Memory B cell (primary cell): ENCODE measurements around the gene SH3GLB2.

ENCODE experiments used
- ATAC-seq: fragments of 150-1000 bp; cut with Tn5 transposase; 2 replicates; pipeline ENCODE4 v1.10.0; 2021; ENCODE audit warnings: low read depth, mild to moderate bottlenecking, moderate library complexity
- DNase-seq, 2 donors: peaks; one replicate each; pipeline ENCODE4 v3.0.0; 2022; ENCODE audit warnings: low spot score in 2 of 2
- H3K27ac Mint-ChIP-seq: one replicate; pipeline ENCODE4 v1.8.0; 2022; ENCODE audit warnings: mild to moderate bottlenecking, moderate library complexity, mixed read lengths
- H3K27me3 Mint-ChIP-seq: one replicate; pipeline ENCODE4 v1.8.0; 2022; ENCODE audit warnings: mixed read lengths
- H3K36me3 Mint-ChIP-seq: one replicate; pipeline ENCODE4 v1.8.0; 2022; ENCODE audit warnings: mild to moderate bottlenecking, mixed read lengths
- H3K4me1 Mint-ChIP-seq: one replicate; pipeline ENCODE4 v1.8.0; 2022; ENCODE audit warnings: mixed read lengths
- H3K4me3 Mint-ChIP-seq: one replicate; pipeline ENCODE4 v1.8.0; 2022; ENCODE audit warnings: mild to moderate bottlenecking, moderate library complexity, mixed read lengths
- H3K9me3 Mint-ChIP-seq: one replicate; pipeline ENCODE4 v1.8.0; 2022; ENCODE audit warnings: mixed read lengths

The SH3GLB2 gene

DNA sequence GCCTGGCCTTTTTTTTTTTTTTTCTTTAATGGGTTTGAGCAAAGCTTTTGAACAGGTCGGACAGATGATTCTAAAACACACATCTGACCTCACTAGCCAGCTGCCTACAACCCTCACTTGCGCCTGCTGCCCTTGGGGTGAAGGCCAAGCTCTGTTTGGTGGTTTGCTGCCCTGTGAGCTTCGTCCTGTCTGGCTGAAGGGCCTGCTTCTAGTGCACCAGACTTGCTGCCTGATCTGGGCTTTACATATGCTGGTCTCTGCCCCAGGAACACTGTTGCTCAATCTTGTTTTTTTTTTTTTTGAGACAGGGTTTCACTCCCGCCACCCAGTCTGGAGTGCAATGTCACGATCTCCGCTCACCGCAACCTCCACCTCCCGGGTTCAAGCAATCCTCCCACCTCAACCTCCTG is 36.4 kb upstream of the SH3GLB2 start:
- Mint-ChIP-seq H3K9me3 (no peaks in the 10 kb centered on the region), H3K27ac (no peak overlapping the region), H3K27me3 (no peaks in the 10 kb centered on the region), H3K36me3 (peaks cover 8% of the 10 kb centered on the region), H3K4me1 (peaks cover 9% of the 10 kb centered on the region), H3K4me3 (no peak overlapping the region)
- DNase-seq (no peak), ATAC-seq (no peak)

- no peaks in the 10 kb centered on the region for H3K4me1 Mint-ChIP-seq
- H3K36me3 Mint-ChIP-seq: peaks cover 12% of the 10 kb centered on the region
- no peak for ATAC-seq
- no peak overlapping the region for H3K27ac Mint-ChIP-seq
- H3K9me3 Mint-ChIP-seq: no peaks in the 10 kb centered on the region
- no peak for DNase-seq
- no peaks in the 10 kb centered on the region for H3K27me3 Mint-ChIP-seq
- H3K4me3 Mint-ChIP-seq: no peak overlapping the region
Measured at GRCh38 chr9:129063061-129063460, 34.9 kb upstream of the SH3GLB2 start.

DNA sequence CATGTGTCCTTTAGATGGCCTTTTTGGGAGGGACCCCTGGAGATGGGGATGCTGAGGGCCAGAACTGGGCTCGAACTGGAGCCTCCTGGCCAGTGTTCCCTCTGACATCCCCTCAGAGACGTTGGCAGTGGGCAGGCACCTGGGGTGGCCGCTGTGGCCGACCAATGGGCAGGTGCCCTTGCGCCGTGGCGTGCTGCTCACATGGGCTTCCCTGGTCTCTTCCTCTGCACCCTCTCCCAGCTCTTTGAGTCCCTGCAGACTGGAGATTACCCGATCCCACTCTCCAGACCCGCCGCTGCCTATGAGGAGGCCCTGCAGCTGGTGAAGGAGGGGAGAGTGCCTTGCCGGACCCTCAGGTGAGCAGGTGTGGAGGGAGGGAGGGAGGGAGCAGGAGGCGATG is 32.9 kb upstream of the SH3GLB2 start:
- no peak for ATAC-seq
- no peak for DNase-seq
- H3K27ac Mint-ChIP-seq: no peak overlapping the region
- H3K27me3 Mint-ChIP-seq: no peaks in the 10 kb centered on the region
- no peaks in the 10 kb centered on the region for H3K9me3 Mint-ChIP-seq
- no peaks in the 10 kb centered on the region for H3K4me1 Mint-ChIP-seq
- H3K4me3 Mint-ChIP-seq: no peak overlapping the region
- peaks cover 12% of the 10 kb centered on the region for H3K36me3 Mint-ChIP-seq

DNA sequence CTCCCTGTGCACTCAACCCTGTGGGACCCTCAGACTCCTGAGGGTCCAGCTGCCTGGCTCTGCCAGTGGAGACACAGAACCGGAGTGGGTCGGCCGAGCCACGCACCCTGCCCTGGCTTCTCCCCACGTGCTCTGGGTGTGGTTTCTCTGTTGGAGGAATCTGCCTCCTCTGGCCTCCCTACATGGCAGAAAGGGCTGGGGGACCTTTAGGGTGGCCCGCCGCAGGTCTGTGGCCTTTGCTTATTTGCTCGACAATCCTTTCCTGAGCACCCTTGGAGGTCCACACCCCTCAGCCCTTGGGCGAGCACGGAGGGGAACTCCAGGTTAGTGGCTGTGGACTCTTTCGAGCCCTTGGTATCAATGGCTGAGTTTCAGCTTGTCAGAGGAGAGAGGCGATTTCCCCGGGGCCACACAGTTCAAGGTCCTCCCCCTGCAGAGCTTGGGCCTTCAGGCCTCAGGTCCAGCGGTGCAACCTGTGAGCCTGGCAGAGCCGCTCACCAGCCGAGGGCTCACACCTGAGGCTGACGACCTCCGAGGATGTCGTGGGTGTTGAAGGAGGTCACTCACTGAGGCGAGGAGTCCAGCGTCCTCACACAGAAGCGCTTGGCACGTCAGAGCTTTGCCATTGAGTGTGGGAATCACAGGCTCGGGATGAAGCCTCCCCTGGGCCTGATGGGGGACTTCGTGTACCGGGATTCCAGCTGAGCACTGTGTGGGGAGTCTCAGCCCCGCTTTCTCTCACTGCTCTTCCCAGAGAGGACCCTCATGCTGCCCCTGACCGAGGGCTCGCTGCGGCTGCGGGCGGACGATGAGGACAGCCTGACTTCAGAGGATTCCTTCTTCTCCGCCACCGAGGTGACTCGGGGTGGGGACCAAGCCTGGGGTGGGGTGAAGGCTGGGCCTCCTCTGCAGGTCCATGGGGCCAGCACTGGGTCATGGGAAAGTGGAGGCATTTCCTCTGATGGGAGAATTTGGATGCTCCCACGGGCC is 32.0 kb upstream of the SH3GLB2 start:
- no peak overlapping the region for H3K27ac Mint-ChIP-seq
- no peak overlapping the region for H3K4me3 Mint-ChIP-seq
- no peaks in the 10 kb centered on the region for H3K4me1 Mint-ChIP-seq
- H3K36me3 Mint-ChIP-seq: peaks cover 8% of the 10 kb centered on the region
- H3K27me3 Mint-ChIP-seq: no peaks in the 10 kb centered on the region
- H3K9me3 Mint-ChIP-seq: no peaks in the 10 kb centered on the region
- DNase-seq (no peak), ATAC-seq (no peak)

DNA sequence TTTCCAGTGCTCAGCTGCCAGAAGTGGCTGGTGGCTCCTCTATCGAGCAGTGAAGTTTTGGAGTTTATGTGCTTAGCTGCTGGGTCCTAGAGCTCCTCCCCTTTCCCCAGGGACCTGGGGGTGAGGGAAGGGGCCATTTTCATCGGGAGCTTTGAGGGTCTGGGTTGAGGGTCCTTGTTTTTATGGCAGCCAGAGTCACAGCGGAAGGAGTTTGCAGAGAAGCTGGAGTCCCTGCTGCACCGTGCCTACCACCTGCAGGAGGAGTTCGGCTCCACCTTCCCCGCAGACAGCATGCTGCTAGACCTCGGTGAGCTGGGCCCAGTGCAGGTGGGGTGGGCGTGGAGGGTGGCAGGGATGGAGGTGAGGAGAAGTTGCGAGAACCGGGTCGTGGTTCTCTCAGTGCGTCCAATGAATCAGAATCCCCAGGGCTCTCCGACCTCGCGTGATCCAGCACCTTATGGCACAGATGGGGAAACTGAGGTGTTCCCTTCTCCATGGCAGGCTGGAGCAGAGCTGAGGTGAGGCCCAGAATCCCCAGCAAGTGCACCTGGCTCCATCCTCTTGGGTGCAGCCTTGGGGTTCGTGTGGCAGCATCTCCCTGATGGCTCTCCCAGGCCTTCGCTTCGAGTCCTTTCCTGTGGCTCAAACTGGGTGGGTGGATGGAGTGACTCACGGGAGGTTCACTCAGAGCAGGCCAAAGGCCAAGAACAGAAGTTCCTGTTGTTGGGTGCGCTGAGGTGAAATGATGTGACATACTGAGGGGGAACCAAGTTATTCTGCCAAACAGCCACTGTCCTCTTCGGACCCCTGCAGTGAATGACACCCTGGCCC is 31.0 kb upstream of the SH3GLB2 start:
- H3K4me1 Mint-ChIP-seq: no peaks in the 10 kb centered on the region
- DNase-seq: no peak
- H3K27ac Mint-ChIP-seq: no peak overlapping the region
- H3K36me3 Mint-ChIP-seq: peaks cover 14% of the 10 kb centered on the region
- H3K9me3 Mint-ChIP-seq: no peaks in the 10 kb centered on the region
- ATAC-seq: no peak
- no peak overlapping the region for H3K4me3 Mint-ChIP-seq
- H3K27me3 Mint-ChIP-seq: no peaks in the 10 kb centered on the region

DNA sequence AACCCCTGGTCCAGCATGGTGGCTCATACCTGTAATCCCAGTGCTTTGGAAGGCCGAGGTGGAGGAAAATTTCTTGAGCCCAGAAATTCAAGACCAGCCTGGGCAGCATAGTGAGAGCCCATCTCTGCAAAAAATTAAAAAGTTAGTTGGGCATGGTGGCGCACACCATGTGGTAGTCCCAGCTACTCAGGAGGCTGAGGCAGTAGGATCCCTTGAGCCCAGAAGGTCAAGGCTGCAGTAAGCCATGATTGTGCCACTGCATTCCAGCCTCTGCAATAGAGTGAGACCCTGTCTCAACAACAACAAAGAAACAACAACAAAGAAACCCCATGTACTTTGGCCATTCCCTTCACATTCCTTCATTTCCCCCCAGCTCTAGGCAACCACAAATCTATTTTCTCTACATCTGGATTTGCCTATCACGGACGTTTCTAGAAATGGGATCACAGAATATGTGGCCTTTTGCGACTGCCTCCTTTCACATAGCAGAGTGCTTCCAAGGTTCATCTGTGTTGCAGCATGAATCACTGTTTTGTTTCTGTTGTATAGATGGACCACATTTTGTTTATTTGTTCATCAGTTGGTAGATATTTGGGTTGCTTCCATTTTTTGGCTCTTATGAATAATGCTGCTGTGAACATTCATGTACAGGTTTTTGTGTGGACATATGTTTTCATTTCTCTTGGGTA is 26.2 kb upstream of the SH3GLB2 start:
- Mint-ChIP-seq H3K27me3 (no peaks in the 10 kb centered on the region), H3K4me3 (no peak overlapping the region), H3K36me3 (peaks cover 10% of the 10 kb centered on the region), H3K9me3 (no peaks in the 10 kb centered on the region), H3K27ac (no peak overlapping the region), H3K4me1 (no peaks in the 10 kb centered on the region)
- no peak for DNase-seq
- no peak for ATAC-seq

DNA sequence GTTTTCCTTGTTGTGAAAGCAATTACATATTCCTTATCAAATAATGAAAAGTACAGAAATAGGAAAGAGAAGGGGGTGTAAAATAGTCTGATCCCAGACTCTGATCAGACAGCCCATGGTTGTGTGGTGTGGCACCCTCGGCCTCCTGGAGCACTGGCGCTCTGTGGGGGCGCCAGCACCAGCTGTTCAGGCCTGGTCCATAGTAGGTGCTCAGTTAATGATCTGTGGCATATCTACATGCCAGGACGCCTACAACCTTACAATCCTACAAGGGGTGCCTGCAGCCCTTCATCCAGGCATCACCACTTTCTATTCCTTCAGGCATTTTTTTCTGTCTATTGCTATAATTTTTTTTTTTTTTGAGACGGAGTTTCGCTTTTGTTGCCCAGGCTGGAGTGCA is 24.9 kb upstream of the SH3GLB2 start:
- ATAC-seq: no peak
- peaks cover 6% of the 10 kb centered on the region for H3K36me3 Mint-ChIP-seq

GRCh38 chr9:129052592-129052991 is 24.5 kb upstream of the SH3GLB2 start:
- no peak overlapping the region for H3K4me3 Mint-ChIP-seq
- DNase-seq: no peak
- ATAC-seq: no peak
- H3K36me3 Mint-ChIP-seq: peaks cover 6% of the 10 kb centered on the region
- H3K27me3 Mint-ChIP-seq: no peaks in the 10 kb centered on the region
- H3K4me1 Mint-ChIP-seq: no peaks in the 10 kb centered on the region
- no peak overlapping the region for H3K27ac Mint-ChIP-seq
- no peaks in the 10 kb centered on the region for H3K9me3 Mint-ChIP-seq

More for the DNA sequence above, 24.9 kb upstream of the SH3GLB2 start:
- H3K4me1 Mint-ChIP-seq: no peaks in the 10 kb centered on the region
- H3K27me3 Mint-ChIP-seq: no peaks in the 10 kb centered on the region
- no peaks in the 10 kb centered on the region for H3K9me3 Mint-ChIP-seq
- H3K27ac Mint-ChIP-seq: no peak overlapping the region
- no peak for DNase-seq
- no peak overlapping the region for H3K4me3 Mint-ChIP-seq

DNA sequence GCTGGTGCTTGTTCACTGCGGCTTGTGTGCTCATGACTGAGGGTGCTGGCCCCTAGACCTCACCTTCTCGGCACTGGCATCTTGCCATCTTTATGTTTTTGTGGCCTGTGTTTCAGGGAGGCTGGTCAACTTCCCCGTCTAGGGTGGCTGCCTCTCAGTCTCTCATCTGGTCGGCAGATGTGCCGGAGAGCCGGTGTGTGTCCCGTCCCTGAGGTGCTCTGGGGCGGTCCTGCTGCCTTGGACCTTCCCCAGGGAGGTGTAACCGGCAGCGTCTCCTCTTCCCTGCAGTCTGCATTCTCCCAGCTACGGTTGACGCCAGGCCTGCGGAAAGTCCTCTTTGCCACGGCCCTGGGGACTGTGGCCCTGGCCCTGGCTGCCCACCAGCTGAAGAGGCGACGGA is 13.9 kb upstream of the SH3GLB2 start:
- no peak overlapping the region for H3K27ac Mint-ChIP-seq
- no peaks in the 10 kb centered on the region for H3K27me3 Mint-ChIP-seq
- peaks cover 15% of the 10 kb centered on the region for H3K36me3 Mint-ChIP-seq
- no peak for ATAC-seq
- H3K4me3 Mint-ChIP-seq: no peak overlapping the region
- no peaks in the 10 kb centered on the region for H3K9me3 Mint-ChIP-seq
- H3K4me1 Mint-ChIP-seq: peaks cover 14% of the 10 kb centered on the region
- no peak for DNase-seq

DNA sequence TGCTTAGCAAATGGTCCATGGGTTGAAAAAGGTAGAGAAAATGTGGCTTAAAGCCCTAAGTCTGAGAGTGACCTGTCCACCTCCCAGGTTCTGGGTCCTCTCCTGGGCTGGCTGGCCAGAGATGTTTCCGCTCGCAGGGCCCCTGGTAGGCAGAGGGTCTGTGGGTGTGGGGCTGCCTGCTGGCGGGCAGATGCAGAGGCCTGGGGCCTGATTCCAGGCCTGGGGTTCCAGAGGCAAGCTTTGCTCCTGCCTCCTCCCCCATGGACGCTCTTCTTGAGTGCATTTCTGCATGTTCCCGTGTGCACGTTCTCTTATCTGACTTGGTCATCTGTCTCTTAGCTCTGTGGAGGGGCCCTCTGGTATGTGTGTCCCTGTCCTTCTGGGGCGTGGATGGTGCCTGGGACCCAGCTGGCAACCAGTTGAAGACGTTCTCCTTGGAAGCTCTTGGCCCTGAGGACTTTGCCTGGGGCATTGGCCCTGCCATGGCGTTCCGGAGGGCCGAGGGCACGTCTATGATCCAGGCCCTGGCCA is 12.0 kb upstream of the SH3GLB2 start:
- Mint-ChIP-seq H3K27ac (no peak overlapping the region), H3K27me3 (no peaks in the 10 kb centered on the region), H3K4me3 (no peak overlapping the region), H3K9me3 (no peaks in the 10 kb centered on the region), H3K36me3 (peaks cover 15% of the 10 kb centered on the region), H3K4me1 (peaks cover 21% of the 10 kb centered on the region)
- no peak for ATAC-seq
- DNase-seq: no peak

DNA sequence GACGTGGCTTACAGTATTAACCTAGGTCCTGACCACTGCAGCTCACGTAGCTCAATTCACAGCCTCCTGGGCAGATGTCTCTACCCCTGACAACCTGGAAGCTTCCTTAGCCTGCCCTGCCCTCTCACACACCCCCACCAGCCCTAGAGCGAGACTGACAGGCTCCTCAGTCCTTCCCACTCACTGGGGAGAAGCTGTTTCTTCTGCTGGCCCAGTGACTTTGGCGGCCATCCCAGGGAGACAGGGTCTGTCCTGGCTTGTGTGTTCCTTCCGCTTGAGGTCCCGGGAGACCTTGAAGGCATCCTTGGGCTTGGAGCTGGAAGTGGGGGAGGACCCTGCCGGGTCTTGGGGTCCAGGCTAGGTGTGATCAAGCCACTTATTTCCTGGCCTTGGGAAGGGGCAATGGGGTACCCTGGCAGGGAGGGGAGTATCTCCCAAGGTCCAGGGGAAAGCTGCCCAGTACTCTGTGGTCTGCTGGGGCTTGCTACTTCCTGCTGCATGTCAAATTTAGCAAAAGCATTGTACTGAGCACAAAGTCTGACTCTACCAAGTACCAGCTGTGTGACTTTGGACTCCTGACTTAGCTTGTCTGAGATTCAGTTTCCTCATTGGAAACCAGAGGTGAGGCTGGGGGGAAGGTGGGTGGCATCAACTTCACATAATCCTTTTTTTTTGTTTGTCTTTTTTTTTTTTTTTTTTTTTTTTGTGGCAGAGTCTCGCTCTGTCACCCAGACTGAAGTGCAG is 10.2 kb upstream of the SH3GLB2 start:
- Mint-ChIP-seq H3K36me3 (peaks cover 12% of the 10 kb centered on the region), H3K4me1 (peaks cover 23% of the 10 kb centered on the region), H3K4me3 (peak overlapping the region; percentile 93), H3K27me3 (no peaks in the 10 kb centered on the region), H3K9me3 (no peaks in the 10 kb centered on the region), H3K27ac (no peak overlapping the region)
- ATAC-seq (no peak), DNase-seq (no peak)

GRCh38 chr9:129037767-129038098 is 9.6 kb upstream of the SH3GLB2 start:
- H3K9me3 Mint-ChIP-seq: no peaks in the 10 kb centered on the region
- H3K4me1 Mint-ChIP-seq: peaks cover 23% of the 10 kb centered on the region
- DNase-seq: no peak
- ATAC-seq: no peak
- H3K27me3 Mint-ChIP-seq: no peaks in the 10 kb centered on the region
- peaks cover 11% of the 10 kb centered on the region for H3K36me3 Mint-ChIP-seq
- H3K27ac Mint-ChIP-seq: no peak overlapping the region
- peak overlapping the region; percentile 93 for H3K4me3 Mint-ChIP-seq
